Activated T-cell treated with anti-CD3 and anti-CD28 coated beads, Interleukin-2, amount 50 U/mL, for 24 hours (primary cell): ENCODE data around the gene PPP2R1A.
A peak's percentile ranks its signal among the peaks of the same experiment; 100 is the strongest.
"Not testable (repeated sequence)": the region's sequence is repeated elsewhere in the genome, so short reads cannot be mapped to it uniquely, and the experiment has no call there.

Source experiments
- DNase-seq: peaks from one replicate; pipeline ENCODE4 v3.0.0-alpha.2; 2020
- H3K27ac Mint-ChIP-seq: 2 replicates; pipeline ENCODE4 v1.8.0; 2020; ENCODE audit warnings: mild to moderate bottlenecking, mixed read lengths
- H3K27me3 Mint-ChIP-seq: 2 replicates; pipeline ENCODE4 v1.8.0; 2020; ENCODE audit warnings: mixed read lengths
- H3K36me3 Mint-ChIP-seq: 2 replicates; pipeline ENCODE4 v1.8.0; 2020; ENCODE audit warnings: low read depth, mixed read lengths
- H3K4me1 Mint-ChIP-seq: 2 replicates; pipeline ENCODE4 v1.8.0; 2020; ENCODE audit warnings: low read depth, mixed read lengths
- H3K4me3 Mint-ChIP-seq: 2 replicates; pipeline ENCODE4 v1.8.0; 2020; ENCODE audit warnings: mild to moderate bottlenecking, moderate library complexity, mixed read lengths
- H3K9me3 Mint-ChIP-seq: 2 replicates; pipeline ENCODE4 v1.8.0; 2020; ENCODE audit warnings: mixed read lengths

PPP2R1A gene

DNA sequence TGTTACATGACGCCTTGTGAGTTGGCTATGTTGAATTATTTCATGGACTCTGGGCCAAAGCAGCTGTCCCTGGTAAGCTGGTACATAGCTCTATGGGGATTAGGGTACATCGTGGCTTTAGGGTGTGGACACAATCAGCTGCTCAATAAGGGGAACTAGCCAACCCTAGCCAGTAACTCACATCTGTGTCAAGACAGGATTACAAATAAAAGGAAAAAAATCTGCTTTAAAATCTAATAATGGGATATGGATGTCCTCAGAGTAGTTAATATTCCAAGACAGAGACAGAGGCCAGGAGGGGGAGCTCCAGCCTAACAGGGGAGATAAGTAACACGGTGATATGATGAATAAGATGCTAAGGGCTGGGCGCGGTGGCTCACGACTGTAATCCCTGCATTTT lies 58.4 kb downstream of the PPP2R1A start:
- H3K27ac Mint-ChIP-seq, result no peak overlapping the region
- no peaks in the 10 kb centered on the region for H3K4me1 Mint-ChIP-seq
- DNase-seq, result peak; percentile 64
- no peaks in the 10 kb centered on the region for H3K27me3 Mint-ChIP-seq
- H3K4me3 Mint-ChIP-seq, result no peak overlapping the region
- H3K9me3 Mint-ChIP-seq, result peaks cover 4% of the 10 kb centered on the region
- H3K36me3 Mint-ChIP-seq, result no peaks in the 10 kb centered on the region

DNA sequence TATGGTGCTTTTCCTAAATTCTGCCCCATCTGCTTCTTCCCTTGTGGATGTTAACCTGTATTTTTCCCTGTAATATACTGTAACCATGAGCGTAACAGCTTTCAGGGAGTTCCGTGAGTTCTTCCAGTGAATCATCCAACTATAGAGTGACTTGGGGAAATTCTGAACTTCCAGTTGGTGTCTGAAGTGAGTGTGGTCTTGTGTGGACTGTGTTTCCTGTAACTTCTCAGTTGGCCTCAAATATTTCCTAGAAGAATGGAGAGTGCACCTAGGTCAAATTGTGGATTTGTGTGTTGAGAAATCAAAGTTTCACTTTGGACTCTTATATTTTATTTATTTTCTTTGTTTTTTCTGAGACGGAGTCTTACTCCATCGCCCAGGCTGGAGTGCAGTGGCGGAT lies 68.6 kb downstream of the PPP2R1A start:
- H3K9me3 Mint-ChIP-seq, result peaks cover 2% of the 10 kb centered on the region

DNA sequence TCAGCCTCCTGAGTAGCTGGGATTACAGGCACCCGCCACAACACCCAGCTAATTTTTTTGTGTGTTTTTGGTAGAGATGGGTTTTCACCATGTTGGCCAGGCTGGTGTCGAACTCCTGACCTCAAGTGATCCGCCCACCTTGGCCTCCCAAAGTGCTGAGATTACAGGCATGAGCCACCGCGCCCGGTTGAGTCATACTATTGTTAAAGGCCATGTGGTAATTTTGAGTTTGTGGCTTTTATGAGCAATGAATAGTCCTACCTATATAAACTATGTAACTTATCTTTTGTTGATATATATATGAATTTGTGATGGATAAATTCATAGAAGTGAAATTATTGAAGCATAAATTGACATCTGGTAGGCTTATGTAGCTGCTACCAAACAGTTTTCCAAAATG lies 75.7 kb downstream of the PPP2R1A start:
- H3K36me3 Mint-ChIP-seq, result peaks cover 14% of the 10 kb centered on the region
- H3K27me3 Mint-ChIP-seq, H3K9me3 Mint-ChIP-seq, H3K4me1 Mint-ChIP-seq, DNase-seq, H3K4me3 Mint-ChIP-seq, H3K27ac Mint-ChIP-seq: not testable (repeated sequence)

More for the DNA sequence above, 68.6 kb downstream of the PPP2R1A start:
- Mint-ChIP-seq H3K36me3 (no peaks in the 10 kb centered on the region), H3K4me1 (no peaks in the 10 kb centered on the region), H3K27me3 (peaks cover 7% of the 10 kb centered on the region), H3K27ac (no peak overlapping the region), H3K4me3 (no peak overlapping the region)
- no peak for DNase-seq

DNA sequence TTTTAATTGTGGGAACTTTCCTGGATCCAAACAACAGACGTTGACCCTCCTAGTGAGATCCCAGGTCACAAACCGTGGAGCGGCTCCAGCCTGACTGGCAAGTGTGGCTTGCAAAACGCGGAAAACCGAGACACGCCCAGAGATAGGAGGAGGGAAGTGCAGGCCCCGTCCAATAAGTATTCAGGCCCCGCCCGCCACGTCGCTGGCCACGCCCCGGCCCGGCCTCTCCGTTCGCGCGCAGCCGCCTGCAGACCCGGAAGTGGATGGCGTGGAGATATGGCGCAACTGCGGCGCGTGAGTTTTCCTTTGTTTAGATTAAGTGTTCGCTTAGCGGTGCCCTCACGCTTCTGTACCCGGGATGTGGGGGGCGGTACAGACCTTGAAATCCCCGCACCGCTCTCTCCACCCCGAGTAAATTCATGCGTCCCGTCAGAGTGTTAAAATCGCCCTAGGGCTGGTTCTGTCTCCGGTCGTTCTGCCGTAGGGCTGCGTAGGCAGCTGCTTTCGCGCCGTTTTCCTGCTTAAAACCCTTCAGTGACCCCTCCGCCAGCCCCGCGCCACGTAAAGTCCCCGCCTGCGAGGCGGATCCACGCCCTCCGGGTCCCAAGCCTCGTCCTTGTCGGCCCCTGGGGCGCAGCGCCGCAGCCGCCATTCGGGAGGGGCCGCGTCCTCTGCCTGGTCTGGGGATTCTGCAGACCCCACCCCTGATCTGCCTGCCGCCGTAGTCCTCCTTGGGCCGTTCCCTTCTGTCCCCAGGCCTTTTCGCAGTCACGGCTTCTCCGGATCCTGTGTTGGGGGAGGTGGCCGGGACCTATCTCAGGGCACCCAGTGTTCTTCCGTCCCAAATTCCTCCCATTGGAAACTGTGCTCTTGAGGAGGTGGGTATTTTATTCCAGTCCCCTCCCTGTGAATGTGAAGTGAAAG lies 79.7 kb downstream of the PPP2R1A start, which contains the start of gene ZNF766:
TSS of gene ZNF766 (plus strand) at position 250 of the 924 bp plus-strand sequence. CDS start at position 277, 27 bp downstream.
- Mint-ChIP-seq H3K36me3 (peaks cover 52% of the 10 kb centered on the region), H3K27ac (peak within 1 kb of the TSS; percentile 95), H3K4me3 (peak within 1 kb of the TSS; percentile 91), H3K4me1 (peaks cover 38% of the 10 kb centered on the region), H3K27me3 (no peaks in the 10 kb centered on the region), H3K9me3 (peaks cover 20% of the 10 kb centered on the region)
- peak; percentile 99 for DNase-seq

DNA sequence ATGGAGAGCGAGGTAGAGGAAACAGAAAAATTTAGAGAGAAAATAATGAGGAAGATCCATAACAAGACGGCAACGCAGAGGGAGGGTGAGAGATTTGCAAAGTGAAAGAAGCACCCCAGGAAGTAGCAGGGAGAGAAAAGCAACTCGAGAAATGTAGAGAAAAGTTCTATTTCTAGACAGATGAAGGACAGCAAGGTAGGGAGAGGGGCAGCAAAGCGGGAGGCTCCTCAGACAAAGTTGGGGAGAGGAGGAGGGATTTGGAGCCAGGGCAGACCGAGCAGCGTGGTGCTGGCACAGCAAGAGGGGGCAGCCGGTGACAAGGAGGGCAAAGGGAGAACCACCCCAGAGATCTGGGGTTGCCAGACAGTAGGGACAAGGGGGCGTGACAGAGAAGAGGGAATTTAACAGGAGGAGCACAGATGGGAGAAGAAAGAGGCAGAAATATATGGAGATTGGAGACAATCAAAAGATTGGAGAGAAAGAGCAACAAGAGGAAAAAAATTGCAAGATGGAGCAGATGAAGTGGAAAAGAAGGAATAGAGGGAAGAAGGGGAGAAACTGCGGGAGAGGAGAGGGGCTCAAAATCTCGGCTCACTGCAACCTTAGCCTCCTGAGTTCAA lies 80.5 kb downstream of the PPP2R1A start:
- H3K27ac Mint-ChIP-seq, result peak overlapping the region; percentile 95
- peak overlapping the region; percentile 91 for H3K4me3 Mint-ChIP-seq
- no peaks in the 10 kb centered on the region for H3K27me3 Mint-ChIP-seq
- H3K36me3 Mint-ChIP-seq, result peaks cover 60% of the 10 kb centered on the region
- peak; percentile 41 for DNase-seq
- peaks cover 25% of the 10 kb centered on the region for H3K9me3 Mint-ChIP-seq
- peaks cover 43% of the 10 kb centered on the region for H3K4me1 Mint-ChIP-seq

DNA sequence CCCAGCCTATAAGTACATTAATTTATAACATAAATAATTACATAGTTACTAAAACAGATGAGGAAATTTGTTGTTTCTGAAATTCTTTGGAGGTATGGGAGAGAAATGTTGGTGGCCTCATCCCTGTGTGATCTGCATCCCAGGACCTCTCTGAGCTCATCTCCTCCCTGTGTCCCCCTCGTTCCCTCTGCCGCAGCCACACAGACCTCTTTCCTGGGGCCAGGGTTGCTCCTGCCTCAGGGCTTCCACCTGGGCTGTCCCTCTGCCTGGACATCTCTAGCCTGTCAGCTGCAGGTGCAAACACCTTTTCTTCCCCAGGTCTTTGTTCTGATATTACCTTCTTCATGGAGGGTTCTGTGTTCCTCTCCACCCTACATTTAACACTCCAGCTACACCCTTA lies 83.4 kb downstream of the PPP2R1A start:
- Mint-ChIP-seq H3K27me3 (no peaks in the 10 kb centered on the region), H3K27ac (no peak overlapping the region), H3K9me3 (peaks cover 36% of the 10 kb centered on the region), H3K4me1 (peaks cover 64% of the 10 kb centered on the region), H3K4me3 (no peak overlapping the region), H3K36me3 (peaks cover 89% of the 10 kb centered on the region)
- DNase-seq, result no peak

DNA sequence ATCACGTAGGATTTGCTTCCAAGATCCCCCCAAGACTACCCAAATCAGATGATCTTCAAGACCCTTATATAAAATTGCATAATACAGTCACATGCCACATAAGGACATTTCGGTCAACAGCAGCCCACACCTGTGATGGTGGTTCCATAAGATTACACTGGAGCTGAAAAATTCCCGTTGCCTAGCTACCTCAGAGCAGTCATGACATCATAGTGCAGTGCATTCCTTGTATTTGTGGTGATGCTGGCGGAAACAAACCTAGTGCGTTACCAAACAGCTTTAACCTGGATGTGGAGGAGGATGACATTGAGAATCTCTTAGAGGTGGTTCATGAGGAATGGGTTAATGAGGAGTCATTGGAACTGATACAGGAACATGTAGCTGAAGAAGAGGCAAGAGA lies 84.3 kb downstream of the PPP2R1A start:
- peaks cover 43% of the 10 kb centered on the region for H3K9me3 Mint-ChIP-seq
- H3K27ac Mint-ChIP-seq, result no peak overlapping the region
- no peak overlapping the region for H3K4me3 Mint-ChIP-seq
- H3K27me3 Mint-ChIP-seq, result no peaks in the 10 kb centered on the region
- no peak for DNase-seq
- H3K4me1 Mint-ChIP-seq, result peaks cover 70% of the 10 kb centered on the region
- H3K36me3 Mint-ChIP-seq, result peaks cover 97% of the 10 kb centered on the region

DNA sequence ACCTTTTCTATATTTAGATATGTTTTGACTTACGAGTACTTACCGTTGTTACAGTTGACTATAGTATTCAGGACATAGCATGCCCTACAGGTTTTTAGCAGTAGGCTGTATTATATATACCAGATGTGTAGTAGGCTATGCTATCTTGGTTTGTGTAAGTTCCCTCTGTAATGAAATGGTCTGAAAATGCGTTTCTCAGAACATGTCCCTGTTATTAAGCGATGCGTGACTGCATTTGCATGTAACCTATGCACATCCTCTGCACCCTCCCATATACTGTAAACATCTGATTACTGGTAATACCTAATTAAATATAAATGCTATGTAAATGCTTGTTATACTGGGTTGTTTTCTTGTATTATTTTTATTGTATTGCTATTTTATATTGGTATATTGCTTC lies 86.1 kb downstream of the PPP2R1A start:
- peaks cover 92% of the 10 kb centered on the region for H3K36me3 Mint-ChIP-seq
- no peak overlapping the region for H3K4me3 Mint-ChIP-seq
- H3K27ac Mint-ChIP-seq, result no peak overlapping the region
- H3K9me3 Mint-ChIP-seq, result peaks cover 46% of the 10 kb centered on the region
- no peak for DNase-seq
- peaks cover 62% of the 10 kb centered on the region for H3K4me1 Mint-ChIP-seq
- no peaks in the 10 kb centered on the region for H3K27me3 Mint-ChIP-seq

DNA sequence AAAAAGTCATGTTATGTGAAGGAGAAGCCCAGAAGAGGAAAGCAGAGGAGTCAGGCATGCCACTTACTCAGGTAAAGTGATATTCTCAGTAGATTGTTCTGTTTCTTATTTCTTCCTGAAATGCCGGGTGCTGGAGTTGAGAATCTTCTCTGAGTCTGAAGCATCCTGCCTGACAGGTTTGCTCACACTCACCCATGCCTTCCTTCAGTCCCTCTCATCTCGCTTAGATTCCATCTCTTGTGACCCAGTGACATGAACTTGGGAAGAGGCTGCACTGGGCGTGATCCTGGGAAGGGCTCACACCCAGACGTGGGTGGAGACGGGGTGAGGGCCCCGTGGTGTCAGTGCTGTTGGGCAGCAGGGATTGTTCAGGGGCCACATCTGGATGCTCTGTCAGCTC lies 87.6 kb downstream of the PPP2R1A start:
- no peak overlapping the region for H3K4me3 Mint-ChIP-seq
- peaks cover 92% of the 10 kb centered on the region for H3K36me3 Mint-ChIP-seq
- H3K27me3 Mint-ChIP-seq, result no peaks in the 10 kb centered on the region
- no peak overlapping the region for H3K27ac Mint-ChIP-seq
- peaks cover 49% of the 10 kb centered on the region for H3K9me3 Mint-ChIP-seq
- peaks cover 52% of the 10 kb centered on the region for H3K4me1 Mint-ChIP-seq
- DNase-seq, result no peak
